AG09319 (cell line): ENCODE measurements around the gene CALB2.
"Not testable (repeated sequence)": the region's sequence is repeated elsewhere in the genome, so short reads cannot be mapped to it uniquely, and the experiment has no call there.

Experiments used
- DNase-seq: peaks from one replicate; pipeline ENCODE4 v3.0.0-alpha.2; 2010; ENCODE audit warnings: low read depth; ENCODE audit errors: extremely low read depth
- CTCF ChIP-seq: IDR thresholded peaks from 2 replicates; pipeline ENCODE4 v1.5.1; 2011; ENCODE audit warnings: low read depth, mild to moderate bottlenecking, inconsistent platforms, low read length, moderate library complexity

The CALB2 gene

GRCh38 chr16:71352963-71353460 lies 5.5 kb upstream of the CALB2 start:
- TF ChIP-seq CTCF: no peak
- DNase-seq: no peak

GRCh38 chr16:71353736-71354135 lies 4.8 kb upstream of the CALB2 start:
- DNase-seq: no peak
- no peak for TF ChIP-seq CTCF

GRCh38 chr16:71354156-71354555 lies 4.4 kb upstream of the CALB2 start:
- no peak for TF ChIP-seq CTCF
- DNase-seq: no peak

GRCh38 chr16:71356051-71356740 lies 2.3 kb upstream of the CALB2 start:
- DNase-seq: no peak
- TF ChIP-seq CTCF: no peak

- not testable (repeated sequence) for DNase-seq
These were observed 1.6 kb upstream of the CALB2 start for GRCh38 chr16:71356936-71357335.

GRCh38 chr16:71357681-71358080 lies 842 bp upstream of the CALB2 start:
- TF ChIP-seq CTCF: no peak
- DNase-seq: no peak

GRCh38 chr16:71359431-71359830 lies 908 bp downstream of the CALB2 start:
- TF ChIP-seq CTCF: no peak
- DNase-seq: no peak

GRCh38 chr16:71360378-71360777 lies 1.9 kb downstream of the CALB2 start:
- DNase-seq: peak; percentile 77
- no peak for TF ChIP-seq CTCF
